ENCODE results near the gene LTBR.

DNA sequence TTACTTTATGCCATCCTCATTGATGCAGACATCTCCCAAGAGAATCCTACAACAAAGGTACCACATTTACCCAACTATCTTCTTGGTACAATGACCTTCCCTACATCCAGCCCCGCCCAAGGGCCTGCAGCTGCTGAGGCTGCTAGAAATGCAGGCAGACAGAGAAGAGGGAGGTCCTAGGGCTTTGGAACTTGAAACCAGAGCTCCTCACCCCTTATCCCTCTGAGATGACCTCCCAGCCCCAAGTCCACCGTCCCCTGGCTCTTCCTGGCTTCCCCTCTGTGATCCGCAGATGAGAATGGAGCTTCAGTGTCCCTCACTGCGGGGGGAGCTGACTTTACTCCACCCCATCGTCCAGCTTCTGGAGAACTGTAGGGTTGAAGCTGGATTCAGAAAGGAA is 40.4 kb upstream of the LTBR start:
- TF ChIP-seq POLR2A (IDR thresholded peaks at IDR 0.05; ENCODE audit: low read depth, low read length) (no peak), POLR2AphosphoS5 (IDR thresholded peaks at IDR 0.05; ENCODE audit: insufficient read depth, low read depth, low read length) (no peak), MYC (IDR thresholded peaks at IDR 0.05; ENCODE audit: low read depth, low read length) (no peak), EZH2 (IDR thresholded peaks at IDR 0.05; ENCODE audit: borderline replicate concordance, low read depth, low read length, severe bottlenecking) (no peak), JUN (IDR thresholded peaks at IDR 0.05; ENCODE audit: borderline replicate concordance, insufficient read depth, insufficient read length, low read depth) (no peak)
- TF ChIP-seq, protein P1, sequence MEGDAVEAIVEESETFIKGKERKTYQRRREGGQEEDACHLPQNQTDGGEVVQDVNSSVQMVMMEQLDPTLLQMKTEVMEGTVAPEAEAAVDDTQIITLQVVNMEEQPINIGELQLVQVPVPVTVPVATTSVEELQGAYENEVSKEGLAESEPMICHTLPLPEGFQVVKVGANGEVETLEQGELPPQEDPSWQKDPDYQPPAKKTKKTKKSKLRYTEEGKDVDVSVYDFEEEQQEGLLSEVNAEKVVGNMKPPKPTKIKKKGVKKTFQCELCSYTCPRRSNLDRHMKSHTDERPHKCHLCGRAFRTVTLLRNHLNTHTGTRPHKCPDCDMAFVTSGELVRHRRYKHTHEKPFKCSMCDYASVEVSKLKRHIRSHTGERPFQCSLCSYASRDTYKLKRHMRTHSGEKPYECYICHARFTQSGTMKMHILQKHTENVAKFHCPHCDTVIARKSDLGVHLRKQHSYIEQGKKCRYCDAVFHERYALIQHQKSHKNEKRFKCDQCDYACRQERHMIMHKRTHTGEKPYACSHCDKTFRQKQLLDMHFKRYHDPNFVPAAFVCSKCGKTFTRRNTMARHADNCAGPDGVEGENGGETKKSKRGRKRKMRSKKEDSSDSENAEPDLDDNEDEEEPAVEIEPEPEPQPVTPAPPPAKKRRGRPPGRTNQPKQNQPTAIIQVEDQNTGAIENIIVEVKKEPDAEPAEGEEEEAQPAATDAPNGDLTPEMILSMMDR (IDR thresholded peaks at IDR 0.05; ENCODE audit: extremely low read depth in 1 of 2, insufficient read depth in 1 of 2, low read depth in 1 of 2, low read length in 2 of 2), result no peak
- TF ChIP-seq, protein P2, sequence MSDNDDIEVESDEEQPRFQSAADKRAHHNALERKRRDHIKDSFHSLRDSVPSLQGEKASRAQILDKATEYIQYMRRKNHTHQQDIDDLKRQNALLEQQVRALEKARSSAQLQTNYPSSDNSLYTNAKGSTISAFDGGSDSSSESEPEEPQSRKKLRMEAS (IDR thresholded peaks at IDR 0.05; ENCODE audit: insufficient read depth, insufficient read length), result no peak

All from endothelial cell of umbilical vein (primary cell).